IMR-90 (cell line): ENCODE measurements around the gene PITRM1. TPM values are rescaled to one million over a fixed set of nuclear protein-coding genes. Genes with fewer than 3 reads are reported as not detected.

Experiments
- ATAC-seq: fragments of 200-7000 bp; cut with Tn5 transposase; 2 replicates; pipeline ENCODE4 v1.9.1; 2020; ENCODE audit warnings: low read depth, mild to moderate bottlenecking, moderate library complexity
- BruUV-seq: library from RNA; stranded (reverse); fragments of 400-500 nt; replicated peaks from 2 replicates; lab custom pipeline; 2021; lab: Mats Ljungman, UMichigan
- CTCF ChIA-PET: fragments of 300-600 bp; formaldehyde crosslinking; extraction: SDS; loops from one replicate; lab custom pipeline; 2021; ENCODE audit warnings: antibody characterized with exemption; lab: Yijun Ruan, JAX
- POLR2A ChIA-PET: fragments of 300-600 bp; sonication (Branson Sonifier 250); formaldehyde crosslinking; loops from one replicate; lab custom pipeline; 2022; ENCODE audit warnings: antibody characterized with exemption; ENCODE audit not compliant: unreplicated experiment; lab: Charles Lee
- DNase-seq: peaks from one replicate; pipeline ENCODE4 v3.0.0; 2013
- H2AFZ ChIP-seq: replicated peaks from 2 replicates; pipeline ENCODE3; 2013; ENCODE audit warnings: low read length, mild to moderate bottlenecking; ENCODE audit not compliant: poor library complexity
- H2AK5ac ChIP-seq: 2 replicates; pipeline ENCODE4 v1.6.1; 2013; ENCODE audit warnings: low read depth, low read length, inconsistent platforms
- H2AK9ac ChIP-seq: replicated peaks from 2 replicates; pipeline ENCODE3; 2013; ENCODE audit warnings: mild to moderate bottlenecking, low read depth, low read length, moderate library complexity; ENCODE audit not compliant: poor library complexity
- H2BK120ac ChIP-seq: 2 replicates; pipeline ENCODE4 v1.6.1; 2013; ENCODE audit warnings: low read depth, low read length, inconsistent platforms
- H2BK15ac ChIP-seq: 3 replicates; pipeline ENCODE4 v1.6.1; 2013; ENCODE audit warnings: low read depth, low read length, inconsistent platforms
- H2BK20ac ChIP-seq: 2 replicates; pipeline ENCODE4 v1.6.1; 2013; ENCODE audit warnings: low read depth, mild to moderate bottlenecking, inconsistent platforms, low read length, moderate library complexity
- H2BK5ac ChIP-seq: 2 replicates; pipeline ENCODE4 v1.6.1; 2013; ENCODE audit warnings: mild to moderate bottlenecking, low read depth, low read length, inconsistent platforms; ENCODE audit not compliant: poor library complexity, severe bottlenecking
- H3K14ac ChIP-seq: replicated peaks from 2 replicates; pipeline ENCODE4 v1.6.1; 2013; ENCODE audit warnings: low read depth, low read length, inconsistent platforms
- H3K18ac ChIP-seq: 2 replicates; pipeline ENCODE4 v1.6.1; 2013; ENCODE audit warnings: low read depth, low read length, control low read depth
- H3K23ac ChIP-seq: 2 replicates; pipeline ENCODE4 v1.6.1; 2013; ENCODE audit warnings: low read depth, low read length, inconsistent platforms
- H3K27ac ChIP-seq: 2 replicates; pipeline ENCODE4 v1.5.1; 2013; ENCODE audit warnings: mild to moderate bottlenecking, control low read depth, low read length; ENCODE audit not compliant: insufficient read depth
- H3K27me3 ChIP-seq: 2 replicates; pipeline ENCODE4 v1.6.1; 2013; ENCODE audit warnings: low read length; ENCODE audit not compliant: control insufficient read depth, insufficient read depth
- H3K36me3 ChIP-seq: 2 replicates; pipeline ENCODE4 v1.6.1; 2013; ENCODE audit warnings: low read length, mixed read lengths; ENCODE audit not compliant: control insufficient read depth, insufficient read depth
- H3K4ac ChIP-seq: 2 replicates; pipeline ENCODE4 v1.6.1; 2013; ENCODE audit warnings: low read depth, low read length, inconsistent platforms
- H3K4me1 ChIP-seq: 2 replicates; pipeline ENCODE4 v1.6.1; 2013; ENCODE audit warnings: low read length, mixed read lengths; ENCODE audit not compliant: control insufficient read depth, insufficient read depth
- H3K4me2 ChIP-seq: 2 replicates; pipeline ENCODE4 v1.6.1; 2013; ENCODE audit warnings: low read depth, mild to moderate bottlenecking, control low read depth, low read length, moderate library complexity
- H3K4me3 ChIP-seq: 2 replicates; pipeline ENCODE4 v1.5.1; 2013; ENCODE audit warnings: low read depth, mild to moderate bottlenecking, control low read depth, low read length, moderate library complexity; ENCODE audit not compliant: insufficient read depth
- H3K56ac ChIP-seq: 2 replicates; pipeline ENCODE4 v1.6.1; 2013; ENCODE audit warnings: low read length, inconsistent platforms; ENCODE audit not compliant: insufficient read depth; ENCODE audit errors: extremely low read depth
- H3K79me1 ChIP-seq, 2 experiments: 2 replicates each; pipeline ENCODE4 v1.6.1; 2013; ENCODE audit warnings: low read length in 2 of 2, inconsistent platforms in 1 of 2, low read depth in 1 of 2
- H3K9ac ChIP-seq: 2 replicates; pipeline ENCODE4 v1.6.1; 2013; ENCODE audit warnings: low read depth, low read length, control low read depth
- H3K9me1 ChIP-seq: 2 replicates; pipeline ENCODE4 v1.6.1; 2013; ENCODE audit warnings: low read length, inconsistent platforms; ENCODE audit not compliant: insufficient read depth
- H3K9me3 ChIP-seq: 2 replicates; pipeline ENCODE4 v1.6.1; 2013; ENCODE audit warnings: low read length; ENCODE audit not compliant: control insufficient read depth, insufficient read depth
- H4K20me1 ChIP-seq: 2 replicates; pipeline ENCODE4 v1.6.1; 2013; ENCODE audit warnings: low read length, inconsistent platforms; ENCODE audit not compliant: insufficient read depth
- H4K5ac ChIP-seq: 2 replicates; pipeline ENCODE4 v1.6.1; 2013; ENCODE audit warnings: mild to moderate bottlenecking, low read depth, low read length, control low read depth
- H4K8ac ChIP-seq, 2 experiments: 2 replicates each; pipeline ENCODE4 v1.6.1; 2013; ENCODE audit warnings: low read depth in 2 of 2, low read length in 2 of 2, control low read depth in 1 of 2, inconsistent platforms in 1 of 2
- H4K91ac ChIP-seq: 2 replicates; pipeline ENCODE4 v1.6.1; 2013; ENCODE audit warnings: low read depth, low read length, inconsistent platforms; ENCODE audit not compliant: insufficient read depth
- CHD1 ChIP-seq: IDR thresholded peaks from 2 replicates; pipeline ENCODE4 v1.6.1; 2012; ENCODE audit warnings: low read depth, low read length, improper control_type of control experiment
- CTCF ChIP-seq: conservative IDR thresholded peaks from 2 replicates; pipeline ENCODE4 v1.5.1; 2012; ENCODE audit warnings: mild to moderate bottlenecking, low read depth, low read length, improper control_type of control experiment
- FOS ChIP-seq: fragments of 150-350 bp; IDR thresholded peaks from 2 replicates; pipeline ENCODE4 v1.6.1; 2016; ENCODE audit warnings: low read depth, low read length
- MXI1 ChIP-seq: IDR thresholded peaks from 2 replicates; pipeline ENCODE4 v1.6.1; 2012; ENCODE audit warnings: low read depth, mild to moderate bottlenecking, low read length, moderate library complexity, borderline replicate concordance
- NFE2L2 ChIP-seq: fragments of 150-350 bp; IDR thresholded peaks from 2 replicates; pipeline ENCODE4 v1.6.1; 2016; ENCODE audit warnings: low read depth, mild to moderate bottlenecking, low read length
- RFX5 ChIP-seq: IDR thresholded peaks from 2 replicates; pipeline ENCODE4 v1.8.0; 2012; ENCODE audit warnings: low read depth, mild to moderate bottlenecking, low read length, moderate library complexity
- USF2 ChIP-seq: fragments of 150-350 bp; IDR thresholded peaks from 2 replicates; pipeline ENCODE4 v1.6.1; 2017; ENCODE audit warnings: mild to moderate bottlenecking, antibody characterized with exemption, low read length, low read depth
- WGBS, 2 experiments: methylation state at CpG; one replicate each; pipeline versions ENCODE4 v1.1.5 to v1.1.7; 2013; ENCODE audit warnings: missing lambda C conversion rate in 2 of 2; ENCODE audit not compliant: insufficient read length in 1 of 2; ENCODE audit errors: extremely low coverage in 2 of 2; 5-methylcytosine and 5-hydroxymethylcytosine counted together
- dilution Hi-C: fragments of 300-500 bp; cut with HindIII; formaldehyde crosslinking; loops from one replicate; pipeline ENCODE4 v1.14.3; 2018; ENCODE audit warnings: low sequenced_read_pairs; ENCODE audit not compliant: unreplicated experiment
- in situ Hi-C: fragments of 300-500 bp; cut with MboI; formaldehyde crosslinking; loops from 3 replicates; pipeline ENCODE4 v1.14.3; 2019; ENCODE audit warnings: low sequenced_read_pairs, inconsistent platforms, mixed read lengths
- intact Hi-C: fragments of 100-400 bp; cut with micrococcal nuclease; formaldehyde crosslinking; loops from 2 replicates; pipeline ENCODE4 v1.10.0; 2022
- polyA plus RNA-seq, 3 experiments: library from polyadenylated mRNA; depleted of rRNA; stranded (reverse); fragments of >200 nt; gene quantifications; 2 replicates each; pipeline ENCODE4 v1.2.3, GENCODE V29; 2012; ENCODE audit warnings: low replicate concordance in 1 of 3
- total RNA-seq: library from RNA; depleted of rRNA; stranded (reverse); fragments of >200 nt; gene quantifications from 2 replicates; pipeline ENCODE4 v1.2.3, GENCODE V29; 2012

PITRM1 gene
- total and polyA plus RNA-seq, 2 of the 4 experiments (the other 2 are of a cell fraction): 97.1 to 124 TPM

GRCh38 chr10:3167611-3168330 lies 4.8 kb downstream of the PITRM1 start:
- dilution Hi-C loops: no loop called here
- Histone ChIP-seq H3K23ac (no peak overlapping the region), H3K4me1 (0 out of 2 replicates have a peak, but pooled peaks cover 1% of the 10 kb centered on the region), H2BK5ac (no peak overlapping the region), H4K5ac (no peak overlapping the region), H2BK15ac (no peak overlapping the region), H3K4ac (no peak overlapping the region), H3K4me2 (no peak overlapping the region), H2BK20ac (no peak overlapping the region), H2BK120ac (no peak overlapping the region), H3K79me1 (peaks cover 25 to 66% of the 10 kb centered on the region in 2 experiments), H3K36me3 (peaks cover 52% of the 10 kb centered on the region), H3K27me3 (no peaks in the 10 kb centered on the region), H2AFZ (no peak overlapping the region), H3K27ac (no peak overlapping the region), H3K56ac (no peak overlapping the region), H3K9ac (no peak overlapping the region), H3K18ac (no peak overlapping the region), H2AK9ac (no peak overlapping the region), H4K91ac (no peak overlapping the region), H4K20me1 (peaks cover 8% of the 10 kb centered on the region; the same call in 1 of the 2 replicates), H2AK5ac (no peak overlapping the region), H3K9me1 (peaks cover 3% of the 10 kb centered on the region; the same call in 1 of the 2 replicates), H4K8ac (no peak overlapping the region), H3K9me3 (no peaks in the 10 kb centered on the region), H3K14ac (no peak overlapping the region), H3K4me3 (no peak overlapping the region)
- intact Hi-C loops: no loop called here
- ChIA-PET CTCF (no interaction called here), POLR2A (no interaction called here)
- 95% methylated on average over 5 of the region's 21 CpGs; no CpG with 5 or more reads in 1 of the 2 experiments for whole genome bisulfite sequencing, 2 experiments
- BruUV-seq: no TSS peak
- ATAC-seq (no peak), DNase-seq (no peak)
- in situ Hi-C loops: no loop called here
- TF ChIP-seq FOS (no peak), CHD1 (no peak), CTCF (no peak), RFX5 (no peak), USF2 (no peak), NFE2L2 (no peak), MXI1 (no peak)
